ENCODE results near the gene SRCAP. TPM values are rescaled to one million over a fixed set of nuclear protein-coding genes. Genes with fewer than 3 reads are reported as not detected.

SRCAP gene
- total and polyA plus RNA-seq, 2 experiments from 2014 or later, result 9.1 to 23.7 TPM

- H4K20me1 ChIP-seq (ENCODE audit: insufficient read depth), result no peaks in the 10 kb centered on the region
- no peak overlapping the region for H3K4me3 ChIP-seq
- no peaks in the 10 kb centered on the region for H3K27me3 ChIP-seq (replicated peaks; ENCODE audit: insufficient read depth)
- H3K4me1 ChIP-seq (ENCODE audit: insufficient read depth), result peaks cover 12% of the 10 kb centered on the region; the same call in 1 of the 2 replicates
- TF ChIP-seq EZH2phosphoT487 (IDR thresholded peaks at IDR 0.05; ENCODE audit: insufficient read depth, low read depth), result no peak
- no peak for TF ChIP-seq EZH2 (IDR thresholded peaks at IDR 0.05; ENCODE audit: insufficient read depth, poor library complexity, severe bottlenecking)
- no peak overlapping the region for H2AFZ ChIP-seq
- H3K9me3 ChIP-seq (ENCODE audit: low read depth), result no peaks in the 10 kb centered on the region
- no peak overlapping the region for H3K27ac ChIP-seq
- DNase-seq, result no peak
- H3K4me2 ChIP-seq (ENCODE audit: unreplicated experiment), result no peak overlapping the region
- H3K36me3 ChIP-seq (ENCODE audit: low read depth), result no peaks in the 10 kb centered on the region
- WGBS, 2 experiments (ENCODE audit: low coverage in 1 of 2, low lambda C conversion rate in 2 of 2, missing lambda C conversion rate in 2 of 2), result 78 to 80% methylated on average over 14 of the region's 14 CpGs
- no peak overlapping the region for H3K9ac ChIP-seq
- 0 out of 2 replicates have a peak, but pooled peaks cover 8% of the 10 kb centered on the region for H3K79me2 ChIP-seq (ENCODE audit: insufficient read depth)
- no peaks in the 10 kb centered on the region for H3K9me2 ChIP-seq (ENCODE audit: insufficient read depth)
- peaks cover 14% of the 10 kb centered on the region; the same call in 1 of the 2 replicates for H3F3A ChIP-seq (ENCODE audit: insufficient read depth)
- in situ Hi-C loops (cut with MboI), result no loop called here
These were observed 79.7 kb downstream of the SRCAP start for GRCh38 chr16:30778549-30779244.

GRCh38 chr16:30779596-30779995 is 80.6 kb downstream of the SRCAP start:
- no peak overlapping the region for H3K4me3 ChIP-seq
- no peak for DNase-seq
- no peaks in the 10 kb centered on the region for H3K36me3 ChIP-seq (ENCODE audit: low read depth)
- H3K9me2 ChIP-seq (ENCODE audit: insufficient read depth), result no peaks in the 10 kb centered on the region
- in situ Hi-C loops (cut with MboI), result no loop called here
- H3K27ac ChIP-seq, result no peak overlapping the region
- H3K9me3 ChIP-seq (ENCODE audit: low read depth), result no peaks in the 10 kb centered on the region
- WGBS, 2 experiments (ENCODE audit: low coverage in 1 of 2, low lambda C conversion rate in 2 of 2, missing lambda C conversion rate in 2 of 2), result 84 to 86% methylated on average over 6 of the region's 6 CpGs
- no peaks in the 10 kb centered on the region for H3K27me3 ChIP-seq (replicated peaks; ENCODE audit: insufficient read depth)
- H4K20me1 ChIP-seq (ENCODE audit: insufficient read depth), result no peaks in the 10 kb centered on the region
- H3K4me1 ChIP-seq (ENCODE audit: insufficient read depth), result peaks cover 9% of the 10 kb centered on the region; the same call in 1 of the 2 replicates
- H2AFZ ChIP-seq, result no peak overlapping the region
- H3F3A ChIP-seq (ENCODE audit: insufficient read depth), result peaks cover 10% of the 10 kb centered on the region; the same call in 1 of the 2 replicates
- TF ChIP-seq EZH2phosphoT487 (IDR thresholded peaks at IDR 0.05; ENCODE audit: insufficient read depth, low read depth), result no peak
- TF ChIP-seq EZH2 (IDR thresholded peaks at IDR 0.05; ENCODE audit: insufficient read depth, poor library complexity, severe bottlenecking), result no peak
- no peak overlapping the region for H3K9ac ChIP-seq
- no peak overlapping the region for H3K4me2 ChIP-seq (ENCODE audit: unreplicated experiment)
- H3K79me2 ChIP-seq (ENCODE audit: insufficient read depth), result peaks cover 10% of the 10 kb centered on the region

GRCh38 chr16:30780021-30780420 is 81.0 kb downstream of the SRCAP start:
- Histone ChIP-seq H3K9ac (no peak overlapping the region), H3F3A (ENCODE audit: insufficient read depth) (peaks cover 6% of the 10 kb centered on the region; the same call in 1 of the 2 replicates), H3K27ac (no peak overlapping the region), H4K20me1 (ENCODE audit: insufficient read depth) (no peaks in the 10 kb centered on the region), H3K4me1 (ENCODE audit: insufficient read depth) (peaks cover 5% of the 10 kb centered on the region; the same call in 1 of the 2 replicates), H3K9me2 (ENCODE audit: insufficient read depth) (no peaks in the 10 kb centered on the region), H3K4me2 (ENCODE audit: unreplicated experiment) (no peak overlapping the region), H3K9me3 (ENCODE audit: low read depth) (no peaks in the 10 kb centered on the region), H3K36me3 (ENCODE audit: low read depth) (no peaks in the 10 kb centered on the region), H3K27me3 (replicated peaks; ENCODE audit: insufficient read depth) (no peaks in the 10 kb centered on the region), H2AFZ (no peak overlapping the region), H3K4me3 (no peak overlapping the region), H3K79me2 (ENCODE audit: insufficient read depth) (peaks cover 14% of the 10 kb centered on the region)
- in situ Hi-C loops (cut with MboI), result no loop called here
- no peak for DNase-seq
- TF ChIP-seq EZH2phosphoT487 (IDR thresholded peaks at IDR 0.05; ENCODE audit: insufficient read depth, low read depth) (no peak), EZH2 (IDR thresholded peaks at IDR 0.05; ENCODE audit: insufficient read depth, poor library complexity, severe bottlenecking) (no peak)
- WGBS, 2 experiments (ENCODE audit: low coverage in 1 of 2, low lambda C conversion rate in 2 of 2, missing lambda C conversion rate in 2 of 2), result 69% methylated on average over 3 of the region's 3 CpGs

GRCh38 chr16:30780549-30780948 is 81.6 kb downstream of the SRCAP start:
- Histone ChIP-seq H3K9me2 (ENCODE audit: insufficient read depth) (no peaks in the 10 kb centered on the region), H3K36me3 (ENCODE audit: low read depth) (no peaks in the 10 kb centered on the region), H2AFZ (no peak overlapping the region), H4K20me1 (ENCODE audit: insufficient read depth) (no peaks in the 10 kb centered on the region), H3K27ac (no peak overlapping the region), H3K9ac (no peak overlapping the region), H3K4me3 (no peak overlapping the region), H3K27me3 (replicated peaks; ENCODE audit: insufficient read depth) (no peaks in the 10 kb centered on the region), H3K9me3 (ENCODE audit: low read depth) (no peaks in the 10 kb centered on the region), H3K79me2 (ENCODE audit: insufficient read depth) (peaks cover 19% of the 10 kb centered on the region), H3F3A (ENCODE audit: insufficient read depth) (peaks cover 5% of the 10 kb centered on the region; the same call in 1 of the 2 replicates), H3K4me2 (ENCODE audit: unreplicated experiment) (no peak overlapping the region), H3K4me1 (ENCODE audit: insufficient read depth) (peaks cover 4% of the 10 kb centered on the region; the same call in 1 of the 2 replicates)
- DNase-seq, result no peak
- in situ Hi-C loops (cut with MboI), result no loop called here
- 93 to 97% methylated on average over 4 of the region's 4 CpGs for WGBS, 2 experiments (ENCODE audit: low coverage in 1 of 2, low lambda C conversion rate in 2 of 2, missing lambda C conversion rate in 2 of 2)
- no peak for TF ChIP-seq EZH2 (IDR thresholded peaks at IDR 0.05; ENCODE audit: insufficient read depth, poor library complexity, severe bottlenecking)
- TF ChIP-seq EZH2phosphoT487 (IDR thresholded peaks at IDR 0.05; ENCODE audit: insufficient read depth, low read depth), result no peak
